Measurements from ENCODE around the gene ACP7. TPM values are rescaled to one million over a fixed set of nuclear protein-coding genes. Genes with fewer than 3 reads are reported as not detected.

Gene ACP7
- total and polyA plus RNA-seq, 2 donors (not counting 3 experiments of a cell fraction or from before 2014, with no cell fraction given): 0.04 to 0.49 TPM

DNA sequence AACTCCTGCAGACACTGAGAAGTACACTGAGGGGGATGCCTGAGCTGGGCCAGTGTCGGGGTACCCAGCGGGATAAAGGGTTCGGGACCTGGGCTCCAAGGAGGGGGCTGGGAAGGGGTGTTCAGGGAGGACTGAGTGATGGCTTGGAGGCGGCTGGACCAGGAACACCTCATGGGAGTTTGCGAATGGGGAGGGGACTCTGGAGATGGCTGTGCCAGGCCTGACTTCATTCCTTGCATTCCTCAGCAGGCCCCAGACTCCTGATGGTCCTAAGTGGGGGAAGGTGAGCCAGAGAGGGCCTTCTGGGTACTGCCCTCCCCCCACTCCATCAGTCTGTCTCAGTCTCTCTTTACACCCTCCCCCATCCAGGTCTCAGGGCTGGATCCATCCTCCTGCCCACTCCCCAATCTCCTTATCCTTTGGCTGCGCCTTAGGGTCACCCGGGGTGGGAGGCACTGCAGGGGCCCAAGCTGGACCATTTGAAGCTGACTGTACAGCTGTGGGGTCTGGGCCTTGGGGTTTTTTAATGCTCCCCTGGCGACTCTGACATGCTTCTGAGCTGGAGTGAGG lies 55.2 kb downstream of the ACP7 start:
- peaks cover 68% of the 10 kb centered on the region for H3K79me2 ChIP-seq (ENCODE audit: control insufficient read depth, insufficient read depth, low read length)
- no TSS peak for BruUV-seq (replicated peaks)
- DNase-seq (ENCODE audit: low read depth, low spot score) (no peak), FAIRE-seq (no peak)
- no peaks in the 10 kb centered on the region for H3K27me3 ChIP-seq (ENCODE audit: control insufficient read depth in 2 of 2, insufficient read depth in 2 of 2, low read length in 2 of 2)
- H3K9ac ChIP-seq (replicated peaks; ENCODE audit: extremely low read depth, insufficient read depth, low read length): no peak overlapping the region
- H3K27ac ChIP-seq (ENCODE audit: insufficient read depth, low read depth, low read length): no peak overlapping the region
- ChIA-PET POLR2A (no interaction called here), CTCF (interaction anchor here (1.6 kb wide), 1 partner anchor 11 kb away, joined by 4 read pairs; no protein-coding TSS in a partner anchor)
- no peak overlapping the region for H3K4me2 ChIP-seq (ENCODE audit: insufficient read depth, low read length)
- dilution Hi-C loops (cut with MboI; ENCODE audit: extremely low pct_ligation_motif_present, low sequenced_read_pairs): no loop called here
- H4K20me1 ChIP-seq (replicated peaks; ENCODE audit: control insufficient read depth, extremely low read depth, insufficient read depth, low read length): no peaks in the 10 kb centered on the region
- no peak overlapping the region for H2AFZ ChIP-seq (ENCODE audit: low read depth, low read length)
- no peak for TF ChIP-seq FOS (IDR thresholded peaks at IDR 0.05; ENCODE audit: borderline replicate concordance, insufficient read depth, low read length)
- no peak for TF ChIP-seq JUN (IDR thresholded peaks at IDR 0.05; ENCODE audit: borderline replicate concordance, insufficient read depth, insufficient read length, low read depth)
- no peak for TF ChIP-seq GATA2 (IDR thresholded peaks at IDR 0.05; ENCODE audit: insufficient read depth, insufficient read length, low read depth, low read length)
- TF ChIP-seq, protein P1, sequence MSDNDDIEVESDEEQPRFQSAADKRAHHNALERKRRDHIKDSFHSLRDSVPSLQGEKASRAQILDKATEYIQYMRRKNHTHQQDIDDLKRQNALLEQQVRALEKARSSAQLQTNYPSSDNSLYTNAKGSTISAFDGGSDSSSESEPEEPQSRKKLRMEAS (IDR thresholded peaks at IDR 0.05; ENCODE audit: insufficient read depth, insufficient read length): no peak
- TF ChIP-seq EZH2 (IDR thresholded peaks at IDR 0.05; ENCODE audit: borderline replicate concordance, low read depth, low read length, severe bottlenecking): no peak
- TF ChIP-seq POLR2AphosphoS5 (IDR thresholded peaks at IDR 0.05; ENCODE audit: insufficient read depth, low read depth, low read length): no peak
- TF ChIP-seq, protein P2, sequence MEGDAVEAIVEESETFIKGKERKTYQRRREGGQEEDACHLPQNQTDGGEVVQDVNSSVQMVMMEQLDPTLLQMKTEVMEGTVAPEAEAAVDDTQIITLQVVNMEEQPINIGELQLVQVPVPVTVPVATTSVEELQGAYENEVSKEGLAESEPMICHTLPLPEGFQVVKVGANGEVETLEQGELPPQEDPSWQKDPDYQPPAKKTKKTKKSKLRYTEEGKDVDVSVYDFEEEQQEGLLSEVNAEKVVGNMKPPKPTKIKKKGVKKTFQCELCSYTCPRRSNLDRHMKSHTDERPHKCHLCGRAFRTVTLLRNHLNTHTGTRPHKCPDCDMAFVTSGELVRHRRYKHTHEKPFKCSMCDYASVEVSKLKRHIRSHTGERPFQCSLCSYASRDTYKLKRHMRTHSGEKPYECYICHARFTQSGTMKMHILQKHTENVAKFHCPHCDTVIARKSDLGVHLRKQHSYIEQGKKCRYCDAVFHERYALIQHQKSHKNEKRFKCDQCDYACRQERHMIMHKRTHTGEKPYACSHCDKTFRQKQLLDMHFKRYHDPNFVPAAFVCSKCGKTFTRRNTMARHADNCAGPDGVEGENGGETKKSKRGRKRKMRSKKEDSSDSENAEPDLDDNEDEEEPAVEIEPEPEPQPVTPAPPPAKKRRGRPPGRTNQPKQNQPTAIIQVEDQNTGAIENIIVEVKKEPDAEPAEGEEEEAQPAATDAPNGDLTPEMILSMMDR (IDR thresholded peaks at IDR 0.05; ENCODE audit: extremely low read depth in 1 of 2, insufficient read depth in 1 of 2, low read depth in 1 of 2, low read length in 2 of 2): no peak
- TF ChIP-seq POLR2A (IDR thresholded peaks at IDR 0.05; ENCODE audit: low read depth, low read length): no peak
- no peak for TF ChIP-seq MYC (IDR thresholded peaks at IDR 0.05; ENCODE audit: low read depth, low read length)
- H3K4me3 ChIP-seq (replicated peaks in 1 of 3; ENCODE audit: insufficient read depth in 1 of 3, low read depth in 1 of 3, low read length in 3 of 3): no peak overlapping the region
- H3K36me3 ChIP-seq (ENCODE audit: control insufficient read depth in 2 of 2, extremely low read depth in 1 of 2, insufficient read depth in 2 of 2, low read length in 2 of 2): no peaks in the 10 kb centered on the region
- H3K9me1 ChIP-seq (replicated peaks; ENCODE audit: control insufficient read depth, extremely low read depth, insufficient read depth, low read length): no peaks in the 10 kb centered on the region
- intact Hi-C loops (cut with micrococcal nuclease): no loop called here
- H3K9me3 ChIP-seq (replicated peaks; ENCODE audit: control insufficient read depth, insufficient read depth, low read length): no peaks in the 10 kb centered on the region
- peaks cover 7% of the 10 kb centered on the region for H3K4me1 ChIP-seq (ENCODE audit: control insufficient read depth, extremely low read depth, insufficient read depth, low read length)
